OCI-LY1 (cell line): Measurements from ENCODE around the gene MAP1LC3A.

Source experiments
- EZH2 ChIP-seq: fragments of 200-600 bp; sonication (generic), shearing (Covaris generic); IDR thresholded peaks from 2 replicates; pipeline ENCODE4 v1.8.0; 2017; ENCODE audit warnings: borderline replicate concordance, mixed run types, mild to moderate bottlenecking, antibody characterized with exemption, low read length, moderate library complexity, mixed read lengths
- TF ChIP-seq, protein P1 (sequence below): fragments of 200-600 bp; sonication (generic), shearing (Covaris generic); IDR thresholded peaks from 2 replicates; pipeline ENCODE4 v1.5.1; 2017; ENCODE audit warnings: mild to moderate bottlenecking, antibody characterized with exemption, low read length, moderate library complexity, mixed read lengths

DNA sequence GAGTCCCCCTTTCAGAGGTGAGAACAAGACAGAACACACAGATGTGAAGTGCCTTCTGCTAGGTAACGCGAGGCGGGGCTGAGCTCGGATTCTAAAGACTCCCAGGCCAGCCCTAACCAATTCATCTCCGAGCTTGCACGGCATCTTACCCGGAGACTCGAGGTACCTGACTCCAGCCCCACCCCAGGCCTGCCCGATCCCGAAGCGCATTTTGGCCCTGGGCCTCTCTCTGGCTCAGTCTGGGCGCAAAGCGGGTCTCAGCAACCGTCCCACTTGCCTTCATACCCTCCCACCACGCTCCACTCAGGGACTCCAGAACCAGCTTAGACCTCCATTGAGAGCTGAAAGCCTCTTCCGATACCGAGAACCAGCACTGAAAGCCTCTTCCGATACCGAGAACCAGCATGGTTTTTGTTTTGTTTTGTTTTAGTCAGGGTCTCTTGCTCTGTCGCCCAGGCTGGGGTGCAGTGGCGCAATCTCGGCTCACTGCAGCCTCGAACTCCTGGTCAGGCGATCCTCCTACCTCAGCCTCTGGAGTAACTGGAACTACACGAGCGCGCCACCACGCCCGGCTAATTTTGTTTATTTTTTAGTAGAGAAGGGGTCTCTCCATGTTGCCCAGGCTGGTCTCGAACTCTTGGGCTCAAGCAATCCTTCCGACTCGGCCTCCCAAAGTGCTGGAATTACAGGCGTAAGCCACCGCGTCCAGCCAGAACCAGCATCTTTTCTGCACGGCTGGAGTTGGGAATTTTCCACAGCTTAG, 42.9 kb upstream of the MAP1LC3A start:
- TF ChIP-seq, protein P1, sequence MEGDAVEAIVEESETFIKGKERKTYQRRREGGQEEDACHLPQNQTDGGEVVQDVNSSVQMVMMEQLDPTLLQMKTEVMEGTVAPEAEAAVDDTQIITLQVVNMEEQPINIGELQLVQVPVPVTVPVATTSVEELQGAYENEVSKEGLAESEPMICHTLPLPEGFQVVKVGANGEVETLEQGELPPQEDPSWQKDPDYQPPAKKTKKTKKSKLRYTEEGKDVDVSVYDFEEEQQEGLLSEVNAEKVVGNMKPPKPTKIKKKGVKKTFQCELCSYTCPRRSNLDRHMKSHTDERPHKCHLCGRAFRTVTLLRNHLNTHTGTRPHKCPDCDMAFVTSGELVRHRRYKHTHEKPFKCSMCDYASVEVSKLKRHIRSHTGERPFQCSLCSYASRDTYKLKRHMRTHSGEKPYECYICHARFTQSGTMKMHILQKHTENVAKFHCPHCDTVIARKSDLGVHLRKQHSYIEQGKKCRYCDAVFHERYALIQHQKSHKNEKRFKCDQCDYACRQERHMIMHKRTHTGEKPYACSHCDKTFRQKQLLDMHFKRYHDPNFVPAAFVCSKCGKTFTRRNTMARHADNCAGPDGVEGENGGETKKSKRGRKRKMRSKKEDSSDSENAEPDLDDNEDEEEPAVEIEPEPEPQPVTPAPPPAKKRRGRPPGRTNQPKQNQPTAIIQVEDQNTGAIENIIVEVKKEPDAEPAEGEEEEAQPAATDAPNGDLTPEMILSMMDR: no peak
- no peak for TF ChIP-seq EZH2
